ENCODE results near the gene SFXN5.

Gene SFXN5

DNA sequence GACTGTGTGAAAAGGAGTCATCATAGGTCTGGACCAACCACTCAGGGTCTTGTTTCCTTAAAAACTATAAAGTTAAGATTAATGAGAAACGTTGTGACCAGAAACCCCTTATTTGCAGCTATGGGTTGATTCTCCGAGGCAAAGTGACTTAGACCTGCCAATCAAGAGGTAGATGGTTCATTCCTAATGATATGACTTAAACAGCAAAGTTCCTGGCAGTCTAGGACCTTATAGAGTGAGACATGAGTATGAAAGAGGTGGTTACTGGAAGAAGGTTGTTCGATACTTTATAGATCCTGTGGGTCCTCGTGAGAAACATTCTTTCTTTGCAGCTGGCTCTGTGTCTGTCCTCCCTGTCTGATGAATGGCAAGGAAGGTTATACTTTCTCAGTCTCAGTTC is 8.0 kb downstream of the SFXN5 start:
- FAIRE-seq: no peak
- no peak for DNase-seq (ENCODE audit: insufficient read length, low spot score)

DNA sequence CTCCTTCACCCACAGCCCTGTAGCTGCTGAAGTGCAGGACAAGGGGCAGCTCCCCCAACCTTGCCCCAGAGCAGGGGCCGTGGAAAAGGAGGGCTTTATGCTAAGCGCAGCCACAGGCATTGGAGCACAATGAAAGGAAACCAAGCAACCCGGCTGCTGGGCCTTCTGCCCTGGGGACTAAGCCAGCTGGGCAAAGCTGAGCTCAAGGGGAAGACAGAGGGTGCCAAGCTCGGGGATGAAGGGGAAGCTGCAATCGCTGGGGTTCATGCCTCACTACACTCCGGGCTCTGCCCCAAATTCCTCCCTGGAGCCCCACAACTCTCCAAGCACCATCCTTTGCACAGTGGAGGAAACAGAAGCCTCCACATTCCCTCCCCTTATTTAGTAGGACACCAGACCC is 12.4 kb downstream of the SFXN5 start:
- no peak for DNase-seq (ENCODE audit: insufficient read length, low spot score)
- no peak for FAIRE-seq

DNA sequence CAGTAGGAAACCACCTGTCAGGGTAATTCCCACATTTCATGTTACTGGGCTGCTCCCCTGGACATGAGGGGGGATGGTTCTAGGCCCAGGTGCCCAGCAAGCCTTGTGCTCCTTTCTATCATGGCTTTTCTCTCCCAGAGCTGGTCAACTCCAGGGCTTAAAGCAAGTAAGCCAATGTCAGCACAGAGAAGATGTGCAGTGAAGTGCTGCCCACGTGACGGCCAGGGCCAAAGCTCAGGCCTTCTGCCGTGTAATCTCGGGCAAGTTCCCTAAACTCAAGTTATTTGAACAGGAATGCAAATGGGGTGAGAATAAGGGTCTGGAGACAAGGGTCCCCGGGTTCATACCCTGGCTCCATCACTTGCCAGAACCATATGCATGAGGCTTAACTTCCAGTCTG is 16.5 kb downstream of the SFXN5 start:
- DNase-seq (ENCODE audit: insufficient read length, low spot score) (no peak), FAIRE-seq (no peak)

DNA sequence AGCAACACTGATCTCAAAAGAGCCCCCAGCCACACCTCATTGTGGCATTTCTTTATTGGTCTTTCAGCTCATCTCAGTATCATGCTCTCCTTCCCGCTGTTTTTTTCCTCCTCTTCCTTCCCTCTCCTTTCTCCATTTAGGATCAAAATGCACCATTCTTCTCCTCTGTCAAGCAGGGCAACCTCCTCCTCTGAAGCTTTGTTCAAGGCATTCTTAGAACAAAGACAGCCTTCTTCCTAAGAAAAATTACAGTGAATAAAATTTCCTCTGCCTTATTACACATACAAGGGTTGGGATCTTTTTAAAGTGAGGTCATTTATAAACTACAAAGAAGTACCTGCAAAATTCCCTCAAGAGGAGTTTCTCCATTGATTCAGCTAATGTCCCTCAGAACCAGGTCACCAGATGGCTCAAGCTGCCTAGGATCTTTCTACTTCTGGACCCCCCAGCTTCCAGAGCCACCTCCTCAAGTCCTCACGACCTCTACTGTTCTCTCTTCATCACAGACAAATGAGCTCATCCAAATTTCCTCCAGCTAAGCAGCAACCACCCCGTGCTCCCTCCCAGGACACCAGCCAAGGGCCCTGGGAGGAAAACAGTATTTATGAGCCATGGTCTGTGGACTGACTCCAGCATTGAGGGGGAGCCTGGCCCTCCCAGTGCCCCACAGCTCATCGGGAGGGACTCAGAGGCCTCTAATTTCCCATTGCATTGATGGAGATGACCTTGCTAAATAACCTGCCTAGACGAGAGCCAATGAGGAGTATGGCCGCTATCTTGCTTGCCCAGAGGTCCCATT is 18.0 kb downstream of the SFXN5 start:
- no peak for DNase-seq (ENCODE audit: insufficient read length, low spot score)
- FAIRE-seq: no peak

DNA sequence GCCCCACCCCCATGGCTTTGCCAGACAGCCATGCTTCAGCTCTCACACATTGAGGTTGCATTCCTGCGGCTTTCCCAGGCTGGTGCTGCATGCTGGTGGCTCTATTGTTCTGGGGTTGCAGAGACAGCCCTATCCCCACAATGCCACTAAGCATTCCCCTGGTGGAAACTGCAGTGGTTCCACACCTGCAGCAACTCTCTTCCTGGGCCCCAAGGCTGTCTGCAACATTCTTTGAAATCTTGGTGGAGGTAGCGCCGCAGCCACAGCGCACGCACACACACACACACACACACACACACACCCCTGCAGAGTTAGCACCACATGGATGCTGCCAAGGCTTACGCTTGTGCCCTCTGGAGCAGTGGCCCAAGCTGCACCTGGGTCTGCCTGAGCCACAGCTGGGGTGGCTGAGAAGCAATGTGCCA is 21.4 kb downstream of the SFXN5 start:
- FAIRE-seq (no peak), DNase-seq (ENCODE audit: insufficient read length, low spot score) (no peak)

DNA sequence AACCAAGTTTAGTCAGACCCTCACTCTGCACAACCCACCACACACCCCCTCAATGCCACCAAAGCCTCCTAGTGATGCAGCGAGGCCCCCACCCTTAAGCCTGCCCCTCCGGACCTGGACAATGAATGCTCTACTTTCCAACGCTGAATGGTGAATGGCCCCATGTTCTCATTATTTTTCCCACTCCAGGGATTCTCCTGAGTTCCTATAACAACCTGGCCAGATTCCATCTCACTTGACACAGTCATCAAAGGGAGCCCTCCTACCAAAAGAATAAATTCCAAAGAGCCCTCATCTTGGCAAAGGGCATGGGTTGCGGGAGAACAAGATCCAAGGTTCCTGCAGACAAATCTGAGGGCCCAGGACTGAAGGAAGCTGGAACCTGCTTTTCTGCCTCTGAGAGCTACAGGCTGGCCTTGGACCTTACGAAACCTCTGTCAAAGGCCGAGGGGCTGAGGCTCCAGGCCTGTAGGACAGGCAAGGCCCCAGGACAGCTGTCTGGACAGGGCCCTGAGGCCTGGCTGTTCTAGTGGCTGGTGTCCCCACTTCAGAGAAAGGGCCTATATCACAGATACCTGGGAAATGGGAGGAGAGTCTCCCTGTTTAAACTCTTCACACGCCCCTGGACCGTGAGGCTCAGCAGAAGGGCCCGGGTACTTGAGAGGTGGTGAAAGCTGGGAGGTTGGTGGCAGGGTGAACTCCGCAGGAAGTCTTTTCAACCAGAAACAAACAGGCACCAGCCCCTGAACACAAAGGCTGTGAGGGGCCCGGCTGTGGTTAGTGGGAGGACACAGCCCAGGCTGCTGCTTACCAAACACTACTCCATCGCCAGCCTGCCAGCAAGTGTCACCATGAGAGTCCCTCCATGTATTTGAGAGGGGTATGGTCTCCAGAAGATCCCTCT is 27.3 kb downstream of the SFXN5 start:
- DNase-seq (ENCODE audit: insufficient read length, low spot score) (no peak), FAIRE-seq (no peak)

DNA sequence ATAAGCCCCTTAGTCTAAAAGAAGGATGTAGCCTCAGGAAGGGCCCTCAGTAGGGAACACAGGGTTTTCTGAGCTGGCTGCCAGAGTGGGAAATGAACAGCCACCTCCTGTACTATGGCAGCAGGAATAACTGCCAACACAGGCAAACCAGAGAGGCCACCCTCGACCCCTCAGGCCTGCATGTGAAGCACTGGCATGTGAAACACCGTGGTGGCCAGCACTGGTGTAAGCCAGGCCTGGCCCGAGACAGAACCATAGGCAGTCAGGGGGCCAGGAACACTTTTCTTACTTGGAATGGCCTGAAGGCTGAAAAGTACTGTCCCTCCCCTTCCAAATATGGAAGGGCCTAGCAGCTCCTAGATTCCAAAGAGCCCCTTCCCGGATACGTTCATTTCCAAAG is 28.2 kb downstream of the SFXN5 start:
- DNase-seq (ENCODE audit: insufficient read length, low spot score) (no peak), FAIRE-seq (no peak)

DNA sequence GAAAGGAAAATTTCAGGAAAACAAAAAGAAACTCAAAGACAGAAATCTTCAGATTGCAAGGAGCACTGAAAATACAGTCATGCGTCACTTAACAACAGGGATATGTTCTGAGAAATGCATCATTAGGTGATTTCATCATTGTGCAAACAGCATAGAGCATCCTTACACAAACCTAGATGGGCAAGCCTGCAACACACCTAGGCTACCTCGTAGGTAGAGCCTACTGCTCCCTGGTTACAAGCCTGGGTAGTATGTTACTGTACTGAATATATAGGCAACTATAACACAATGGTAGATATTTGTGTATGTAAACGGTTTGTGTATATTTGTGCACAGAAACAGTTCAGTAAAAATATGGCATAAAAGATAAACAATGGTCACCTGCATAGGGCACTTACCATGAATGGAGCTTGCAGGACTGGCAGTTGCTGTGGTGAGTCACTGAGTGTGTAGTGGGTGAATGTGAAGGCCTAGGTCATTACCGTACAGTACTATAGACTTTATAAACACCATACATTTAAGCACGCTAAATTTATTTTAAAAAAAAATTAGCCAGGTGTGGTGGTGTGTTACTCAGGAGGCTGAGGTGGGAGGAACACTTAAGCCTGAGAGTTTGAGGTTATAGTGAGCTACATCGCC is 33.4 kb downstream of the SFXN5 start:
- DNase-seq (ENCODE audit: insufficient read length, low spot score): no peak
- no peak for FAIRE-seq

DNA sequence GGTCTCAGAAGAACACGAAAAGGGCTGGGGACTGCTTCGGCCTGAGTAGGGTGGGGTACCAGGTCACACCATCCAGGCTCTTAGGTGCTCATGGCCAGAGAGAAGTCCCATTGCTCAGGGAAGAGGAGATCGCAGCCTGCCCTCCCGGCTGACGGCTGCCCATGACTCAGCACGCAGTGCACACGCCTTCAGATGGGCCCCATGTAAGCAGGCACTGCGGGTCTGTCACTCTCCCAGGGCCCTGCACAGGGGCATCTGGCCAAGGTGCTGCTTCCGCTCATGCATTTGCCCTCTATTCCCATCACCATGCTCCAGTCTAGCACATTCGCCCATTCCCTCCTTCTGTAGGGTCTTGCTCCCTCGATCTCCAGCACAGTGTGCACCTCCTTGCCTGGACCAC is 34.7 kb downstream of the SFXN5 start:
- no peak for FAIRE-seq
- no peak for DNase-seq (ENCODE audit: insufficient read length, low spot score)

DNA sequence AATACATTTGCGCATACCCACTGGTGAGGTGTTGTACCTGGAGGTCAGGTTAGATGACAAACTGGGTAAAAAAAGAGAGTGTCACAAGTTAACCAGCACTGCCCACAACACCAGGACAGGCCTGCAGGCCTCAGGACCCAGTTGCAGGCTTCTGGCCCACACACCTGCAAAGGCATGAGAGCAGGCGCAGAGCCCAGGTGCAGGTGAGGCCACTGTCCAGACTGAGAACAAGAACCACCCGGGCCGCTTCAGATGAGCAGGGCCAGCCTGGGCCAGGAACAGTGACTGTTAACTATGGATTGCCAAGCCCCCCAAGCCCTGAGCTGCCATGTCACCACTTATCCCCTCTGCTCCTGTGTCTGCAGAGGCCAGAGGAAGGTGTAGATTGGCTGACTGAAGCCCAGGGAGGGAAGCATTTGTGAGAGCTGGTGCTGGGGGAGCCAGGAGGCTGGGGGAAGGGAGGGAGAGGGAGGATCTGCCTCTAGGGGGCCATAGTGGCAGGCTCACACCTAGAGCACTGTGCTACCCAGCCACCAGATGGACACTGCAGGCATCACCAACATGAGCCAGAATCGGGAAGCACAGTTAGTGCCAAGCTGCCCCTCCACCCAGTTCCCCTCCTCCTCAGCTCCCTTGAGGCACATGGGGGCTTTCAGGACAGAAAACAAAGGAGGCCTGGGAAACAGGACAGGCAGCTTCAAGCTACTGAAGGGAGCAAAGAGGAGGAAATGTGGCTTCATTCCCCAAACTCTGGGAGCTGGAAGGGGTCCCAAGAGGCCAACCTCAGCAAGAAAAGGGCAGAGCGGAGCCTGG is 35.4 kb downstream of the SFXN5 start:
- DNase-seq (ENCODE audit: insufficient read length, low spot score) (no peak), FAIRE-seq (no peak)

DNA sequence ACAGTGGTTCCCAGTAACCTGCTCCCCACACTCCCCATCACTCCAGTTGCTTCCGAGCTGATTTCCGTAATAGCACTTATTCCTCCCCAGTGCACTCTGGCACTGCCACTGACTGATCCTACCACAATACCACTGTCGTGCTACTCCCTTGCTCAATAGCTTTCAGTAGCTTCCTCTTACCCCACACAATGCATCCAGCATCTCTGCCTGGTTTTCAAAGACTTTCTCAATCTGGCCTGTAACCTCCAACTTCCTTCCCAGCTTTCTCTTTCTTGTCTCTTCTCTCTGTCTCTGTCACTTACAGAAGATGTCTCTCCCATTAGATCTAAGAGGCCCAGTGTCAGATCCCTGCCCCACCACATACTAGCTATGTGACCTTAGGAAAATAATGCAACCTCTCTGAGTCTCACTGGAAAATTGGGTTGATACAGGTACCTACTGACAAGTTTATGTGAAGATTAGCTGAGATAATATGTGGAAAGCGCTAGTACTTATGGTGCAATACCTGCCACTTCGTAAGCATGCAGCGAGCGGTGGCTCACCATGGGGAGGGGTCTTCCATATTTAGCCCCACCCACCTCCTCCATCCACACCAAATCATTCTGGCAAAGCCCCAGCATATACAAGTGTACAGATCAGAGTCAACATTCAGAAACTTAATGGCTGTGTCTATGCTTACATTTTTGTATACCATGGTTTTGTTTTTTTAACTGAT is 36.7 kb downstream of the SFXN5 start:
- FAIRE-seq (no peak), DNase-seq (ENCODE audit: insufficient read length, low spot score) (no peak)

DNA sequence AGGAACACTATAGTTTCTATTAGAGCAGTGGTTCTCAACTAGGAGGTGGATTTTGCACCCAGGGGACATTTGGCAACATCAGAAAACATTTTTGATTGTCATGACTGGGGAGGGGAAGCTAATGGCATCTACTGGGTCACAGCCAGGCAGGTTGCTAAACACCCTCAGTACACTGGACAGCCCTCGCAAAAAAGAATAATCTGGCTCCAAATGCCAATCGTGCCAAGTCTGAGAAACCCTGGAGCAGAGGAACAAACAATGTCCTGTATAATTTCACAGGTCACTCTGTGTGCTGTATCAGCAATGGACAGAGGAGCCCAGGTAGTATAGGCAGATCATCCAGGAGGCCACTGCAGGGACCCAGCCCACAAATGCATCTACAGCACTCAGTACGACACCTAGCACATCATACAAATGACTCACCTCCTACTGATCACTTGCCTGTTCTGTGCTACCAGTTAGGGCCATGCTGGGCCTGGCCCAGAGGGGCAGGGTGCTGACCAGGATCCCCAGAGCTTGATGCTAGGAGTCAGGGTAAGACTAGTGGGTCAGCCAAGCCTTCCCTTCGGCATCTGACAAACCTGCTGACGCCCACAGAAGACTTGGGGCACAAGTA is 37.6 kb downstream of the SFXN5 start:
- no peak for FAIRE-seq
- DNase-seq (ENCODE audit: insufficient read length, low spot score): no peak

DNA sequence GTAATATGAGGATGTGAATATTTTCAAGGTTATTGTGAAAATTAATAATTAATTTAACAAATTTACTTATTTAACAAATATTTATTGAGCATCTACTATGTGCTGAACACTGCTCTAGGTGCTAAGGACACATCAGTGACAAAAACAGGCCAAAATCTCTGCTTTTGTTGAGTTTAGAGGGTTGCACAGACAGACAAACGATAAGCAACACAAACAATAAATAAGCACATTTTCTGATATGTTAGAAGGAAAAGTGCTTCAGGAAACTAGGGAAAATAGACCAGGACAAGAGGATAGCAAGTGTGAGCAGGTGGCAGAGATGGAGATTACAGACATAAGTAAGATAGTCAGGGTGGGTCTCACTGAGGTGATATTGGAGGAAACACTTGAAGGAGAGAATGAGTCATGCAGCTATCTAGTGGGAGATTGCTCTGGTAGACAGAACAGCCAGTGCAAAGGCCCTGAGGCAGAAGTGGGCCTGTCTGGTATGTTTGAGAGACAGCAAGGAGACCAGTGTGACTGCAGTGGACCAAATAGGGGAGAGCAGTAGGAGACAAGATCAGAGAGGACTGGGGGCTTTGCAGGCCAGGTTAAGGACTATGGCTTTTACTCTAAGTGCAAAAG is 38.3 kb downstream of the SFXN5 start:
- FAIRE-seq (no peak), DNase-seq (ENCODE audit: insufficient read length, low spot score) (no peak)

DNA sequence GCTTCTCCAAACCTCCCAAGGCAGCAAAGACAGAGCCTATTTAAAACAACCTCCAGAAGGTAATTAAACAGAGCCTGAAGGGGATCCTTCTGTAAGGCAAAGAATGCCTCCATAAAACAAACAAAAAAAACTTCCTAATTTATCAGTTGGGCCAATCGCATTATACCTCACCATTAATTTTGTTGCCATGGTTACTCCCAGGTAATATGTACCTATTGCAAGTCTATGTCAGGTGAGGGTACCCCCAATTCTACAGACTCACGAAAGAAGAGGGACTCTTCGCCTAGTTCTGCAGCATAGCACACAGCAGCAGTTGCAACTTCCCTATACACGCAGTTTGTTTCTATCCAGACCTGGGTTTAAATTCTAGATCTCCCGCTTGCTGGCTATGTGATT is 38.8 kb downstream of the SFXN5 start:
- DNase-seq (ENCODE audit: insufficient read length, low spot score): no peak
- FAIRE-seq: no peak

DNA sequence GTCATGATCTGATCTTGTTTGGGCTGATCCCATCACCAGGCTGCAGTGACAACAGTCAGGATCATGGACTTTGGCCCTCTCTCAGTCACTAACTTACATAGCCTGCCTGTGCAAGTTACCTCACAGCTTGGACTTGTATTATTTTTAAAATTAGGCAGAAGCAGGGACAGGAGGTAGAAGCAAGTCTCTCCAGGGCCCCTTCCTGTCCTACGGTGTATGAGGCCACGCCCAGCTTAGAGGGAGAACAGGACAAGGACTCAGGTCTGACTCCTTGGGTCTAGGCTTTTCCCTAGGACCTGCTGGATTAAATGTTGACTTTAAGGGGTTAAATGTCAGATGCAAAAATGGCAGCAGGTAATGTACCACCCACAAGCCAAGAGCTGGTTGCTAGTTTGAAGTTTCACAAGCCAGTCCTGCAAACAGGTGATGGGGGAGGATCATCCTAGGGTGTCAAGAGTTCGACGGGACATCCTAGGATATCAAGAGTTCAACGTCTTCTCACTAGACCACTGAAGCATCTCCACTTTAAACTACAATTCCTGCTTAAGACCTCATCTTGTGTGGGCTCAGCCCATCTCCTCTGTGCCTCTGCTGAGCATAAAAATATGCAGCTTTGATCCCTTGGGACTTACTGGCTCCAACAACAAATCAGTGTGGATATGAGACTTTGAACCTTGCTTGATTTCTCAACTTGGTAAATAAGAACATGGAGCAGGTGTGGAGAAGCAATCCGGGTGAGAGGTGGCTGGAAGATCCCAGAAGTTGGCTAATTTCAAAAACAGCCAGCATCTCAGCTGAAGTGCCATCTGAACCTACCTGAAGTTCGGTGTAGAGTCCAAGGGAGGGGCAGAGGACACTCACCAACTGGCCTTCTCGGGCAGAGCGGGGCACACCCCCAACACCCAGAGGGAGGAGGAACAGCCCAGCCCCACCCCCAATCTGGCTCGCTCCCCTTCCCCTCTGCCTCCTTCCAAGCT is 39.5 kb downstream of the SFXN5 start:
- DNase-seq (ENCODE audit: insufficient read length, low spot score) (no peak), FAIRE-seq (no peak)

DNA sequence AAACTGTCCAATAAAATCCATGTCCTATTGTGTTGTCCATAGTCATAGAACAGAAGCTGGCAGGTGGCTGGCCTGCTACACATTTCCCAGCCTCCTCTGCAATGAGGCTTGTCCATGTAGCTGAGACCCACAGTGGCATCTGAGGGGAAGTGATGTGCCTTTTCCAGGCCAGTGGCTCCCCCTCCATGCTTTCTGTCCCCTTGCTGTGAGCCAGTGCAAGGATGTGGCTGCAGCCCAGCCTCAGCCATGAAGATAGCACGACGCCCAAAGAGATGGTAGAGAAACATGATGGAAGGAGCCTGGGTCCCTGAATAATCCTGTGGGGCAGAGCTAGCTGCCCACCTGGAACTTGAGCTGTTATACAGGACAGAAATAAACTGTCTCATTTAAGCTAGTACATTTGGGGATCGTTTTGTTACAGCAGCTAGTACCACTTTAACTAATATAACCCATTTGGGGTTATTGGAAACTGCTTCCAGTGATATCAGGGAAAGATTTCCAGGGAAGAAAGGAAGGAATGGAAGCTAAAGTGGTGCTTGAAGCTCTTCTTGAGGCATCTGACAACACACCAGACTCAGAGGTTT is 40.3 kb downstream of the SFXN5 start:
- DNase-seq (ENCODE audit: insufficient read length, low spot score): no peak

DNA sequence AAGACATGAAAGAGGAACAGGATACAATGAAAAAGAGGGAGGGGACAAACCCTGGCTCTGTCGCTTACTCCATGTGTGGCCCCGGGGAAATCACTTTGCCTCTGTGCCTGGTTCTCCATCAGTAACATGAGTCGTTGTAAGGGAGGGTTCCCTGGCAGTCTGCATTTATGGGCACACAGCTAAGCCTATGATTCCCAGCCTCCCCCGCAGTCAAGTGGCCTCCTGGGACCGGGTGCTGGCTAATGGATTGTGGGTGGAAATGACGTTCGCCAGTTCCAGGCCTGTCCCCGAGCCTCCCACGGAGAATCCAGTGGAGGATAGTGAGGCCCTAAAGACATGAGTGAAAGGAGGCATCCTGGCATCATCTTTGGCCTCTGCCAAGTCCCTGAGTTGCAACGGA is 42.7 kb downstream of the SFXN5 start:
- DNase-seq (ENCODE audit: insufficient read length, low spot score): no peak
- FAIRE-seq: no peak

More for the DNA sequence above, 40.3 kb downstream of the SFXN5 start:
- no peak for FAIRE-seq

DNA sequence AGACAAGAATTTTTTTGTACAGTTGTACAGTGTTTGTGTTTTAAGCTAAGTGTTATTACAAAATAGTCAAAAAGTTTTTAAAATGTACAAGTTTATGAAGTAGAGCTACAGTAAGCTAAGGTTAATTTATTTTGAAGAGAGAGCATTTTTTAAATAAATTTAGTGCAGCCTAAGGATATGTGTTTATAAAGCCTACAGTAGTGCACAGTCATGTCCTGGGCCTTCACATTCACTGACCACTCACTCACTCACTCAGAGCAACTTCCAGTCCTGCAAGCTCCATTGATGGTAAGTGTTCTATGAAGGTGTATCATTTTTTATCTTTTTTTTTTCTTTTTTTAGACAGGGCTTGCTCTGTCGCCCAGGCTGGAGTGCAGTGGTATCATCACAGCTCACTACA is 44.2 kb downstream of the SFXN5 start:
- no peak for DNase-seq (ENCODE audit: insufficient read length, low spot score)
- FAIRE-seq: no peak

Data from GM19239 (cell line).